Endodermal cell (in vitro differentiated cells): ENCODE results near the gene HOXA6. TPM values are rescaled to one million over a fixed set of nuclear protein-coding genes. Genes with fewer than 3 reads are reported as not detected.

Experiments used
- DNase-seq: peaks from one replicate; pipeline ENCODE4 v3.0.0-alpha.2; 2017
- H3K27ac ChIP-seq: 2 replicates; pipeline ENCODE4 v1.5.1; 2013; ENCODE audit warnings: mild to moderate bottlenecking, low read depth, low read length, moderate library complexity
- H3K27me3 ChIP-seq: 2 replicates; pipeline ENCODE4 v1.6.1; 2013; ENCODE audit warnings: mild to moderate bottlenecking, low read length, moderate library complexity; ENCODE audit not compliant: insufficient read depth, control insufficient read depth, poor library complexity, severe bottlenecking
- H3K36me3 ChIP-seq: 2 replicates; pipeline ENCODE4 v1.7.0; 2013; ENCODE audit warnings: mild to moderate bottlenecking, low read length, moderate library complexity; ENCODE audit not compliant: control insufficient read depth, insufficient read depth
- H3K4me1 ChIP-seq: one replicate; pipeline ENCODE4 v1.7.0; 2013; ENCODE audit warnings: low read length; ENCODE audit not compliant: control insufficient read depth, insufficient read depth
- H3K4me3 ChIP-seq: 2 replicates; pipeline ENCODE4 v1.5.1; 2013; ENCODE audit warnings: mild to moderate bottlenecking, low read length, moderate library complexity
- H3K9ac ChIP-seq: 2 replicates; pipeline ENCODE4 v1.6.1; 2013; ENCODE audit warnings: mild to moderate bottlenecking, low read length, moderate library complexity; ENCODE audit not compliant: poor library complexity, severe bottlenecking; ENCODE audit errors: extremely low read depth
- H3K9me3 ChIP-seq: 2 replicates; pipeline ENCODE4 v1.6.1; 2013; ENCODE audit warnings: mild to moderate bottlenecking, low read length, moderate library complexity; ENCODE audit not compliant: control insufficient read depth
- H3K27ac Mint-ChIP-seq: 2 replicates; pipeline ENCODE4 v1.8.0; 2020; ENCODE audit warnings: mixed read lengths
- H3K27me3 Mint-ChIP-seq: 2 replicates; pipeline ENCODE4 v1.8.0; 2021; ENCODE audit warnings: mild to moderate bottlenecking, mixed read lengths; ENCODE audit not compliant: insufficient read depth
- H3K36me3 Mint-ChIP-seq: 2 replicates; pipeline ENCODE4 v1.8.0; 2020; ENCODE audit warnings: low read depth, mixed read lengths
- H3K4me1 Mint-ChIP-seq: 2 replicates; pipeline ENCODE4 v1.8.0; 2020; ENCODE audit warnings: mixed read lengths
- H3K4me3 Mint-ChIP-seq: 2 replicates; pipeline ENCODE4 v1.8.0; 2020; ENCODE audit warnings: mild to moderate bottlenecking, moderate library complexity, mixed read lengths
- H3K9me3 Mint-ChIP-seq: 2 replicates; pipeline ENCODE4 v1.8.0; 2020; ENCODE audit warnings: mild to moderate bottlenecking, mixed read lengths
- CTCF ChIP-seq: fragments of 200-600 bp; sonication (generic); conservative IDR thresholded peaks from 2 replicates; pipeline ENCODE4 v1.5.0; 2021; ENCODE audit warnings: antibody characterized with exemption, mild to moderate bottlenecking
- WGBS, 2 experiments: methylation state at CpG; one replicate each; pipeline versions ENCODE4 v1.1.5 to v1.1.7; 2013; ENCODE audit warnings: missing lambda C conversion rate in 2 of 2, mixed read lengths in 1 of 2; ENCODE audit not compliant: insufficient coverage in 1 of 2, insufficient read length in 1 of 2; 5-methylcytosine and 5-hydroxymethylcytosine counted together
- total RNA-seq, 2 donors: library from RNA; stranded (reverse); fragmentation: NEBNext Ultra II Directional in 1 of 2; extraction: Animal tissue kit (Norgen Biotek cat#: 25700) in 1 of 2; gene quantifications; 2 replicates in 1 of 2; 3 replicates in 1 of 2; pipeline ENCODE4 v1.2.1, GENCODE V29; 2021

Gene HOXA6
- total RNA-seq, 2 donors from 2014 or later: not detected

GRCh38 chr7:27113991-27114769 lies 33.4 kb downstream of the HOXA6 start:
- Mint-ChIP-seq H3K4me3 (no peak overlapping the region), H3K36me3 (no peaks in the 10 kb centered on the region), H3K9me3 (no peaks in the 10 kb centered on the region), H3K27me3 (peaks cover 95% of the 10 kb centered on the region), H3K4me1 (peaks cover 5% of the 10 kb centered on the region), H3K27ac (no peak overlapping the region)
- Histone ChIP-seq H3K36me3 (no peaks in the 10 kb centered on the region), H3K4me3 (no peak overlapping the region), H3K4me1 (no peaks in the 10 kb centered on the region), H3K27me3 (peaks cover 97% of the 10 kb centered on the region), H3K27ac (peak overlapping the region; percentile 77), H3K9me3 (peaks cover 4% of the 10 kb centered on the region), H3K9ac (no peak overlapping the region)
- no peak for DNase-seq
- 0% methylated on average over 6 to 12 of the region's 26 CpGs for WGBS, 2 experiments
- no peak for TF ChIP-seq CTCF

- peaks cover 4% of the 10 kb centered on the region for H3K9me3 ChIP-seq
- Mint-ChIP-seq H3K27me3 (peaks cover 95% of the 10 kb centered on the region), H3K4me1 (peaks cover 7% of the 10 kb centered on the region), H3K27ac (no peak overlapping the region), H3K4me3 (no peak overlapping the region), H3K9me3 (no peaks in the 10 kb centered on the region), H3K36me3 (no peaks in the 10 kb centered on the region)
- no peaks in the 10 kb centered on the region for H3K4me1 ChIP-seq
- no peak overlapping the region for H3K27ac ChIP-seq
- TF ChIP-seq CTCF: no peak
- no peak overlapping the region for H3K9ac ChIP-seq
- peaks cover 97% of the 10 kb centered on the region for H3K27me3 ChIP-seq
- H3K4me3 ChIP-seq: no peak overlapping the region
- no peaks in the 10 kb centered on the region for H3K36me3 ChIP-seq
- DNase-seq: peak; percentile 80
- WGBS, 2 experiments: 1 to 3% methylated on average over 9 to 39 of the region's 57 CpGs
Observed at GRCh38 chr7:27112955-27113949, 34.3 kb downstream of the HOXA6 start.

GRCh38 chr7:27112361-27112760 lies 35.2 kb downstream of the HOXA6 start:
- no peak overlapping the region for H3K4me3 Mint-ChIP-seq
- peaks cover 97% of the 10 kb centered on the region for H3K27me3 ChIP-seq

More at GRCh38 chr7:27112361-27112760, 35.2 kb downstream of the HOXA6 start:
- no peak overlapping the region for H3K9ac ChIP-seq
- H3K4me1 ChIP-seq: no peaks in the 10 kb centered on the region
- no peak overlapping the region for H3K27ac ChIP-seq
- no peaks in the 10 kb centered on the region for H3K36me3 ChIP-seq
- no peak for DNase-seq
- peaks cover 95% of the 10 kb centered on the region for H3K27me3 Mint-ChIP-seq
- no peak overlapping the region for H3K4me3 ChIP-seq
- no peaks in the 10 kb centered on the region for H3K9me3 Mint-ChIP-seq
- no peak for TF ChIP-seq CTCF
- H3K4me1 Mint-ChIP-seq: peaks cover 8% of the 10 kb centered on the region
- peaks cover 4% of the 10 kb centered on the region for H3K9me3 ChIP-seq
- H3K36me3 Mint-ChIP-seq: no peaks in the 10 kb centered on the region
- WGBS, 2 experiments: 41 to 54% methylated on average over 2 to 4 of the region's 4 CpGs
- no peak overlapping the region for H3K27ac Mint-ChIP-seq
